ENCODE data around the gene HTT. TPM values are rescaled to one million over a fixed set of nuclear protein-coding genes. Genes with fewer than 3 reads are reported as not detected.

The HTT gene
- total RNA-seq, 1 experiment from 2014 or later: 37.4 TPM

DNA sequence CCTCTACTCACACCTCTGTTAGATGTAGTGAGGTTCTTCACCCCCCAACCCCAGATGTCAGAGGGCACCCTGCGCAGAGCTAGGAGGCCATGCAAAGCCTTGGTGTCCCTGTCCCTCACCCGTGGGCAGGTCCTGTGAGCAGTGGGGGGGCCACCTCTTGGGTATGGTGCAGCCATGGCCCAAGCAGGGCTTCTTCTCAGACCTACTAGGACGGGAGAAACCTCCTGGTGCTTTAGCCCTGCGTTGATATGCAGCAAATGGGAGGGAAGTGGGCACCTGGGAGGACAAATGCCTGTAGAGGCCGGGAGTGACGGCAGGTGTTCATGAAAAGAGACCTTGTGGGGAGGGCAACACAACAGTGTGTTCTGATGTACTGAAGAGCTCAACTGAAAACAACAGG lies 136.0 kb downstream of the HTT start:
- H3K4me3 ChIP-seq (replicated peaks in 1 of 2; ENCODE audit: low read depth in 1 of 2, low read length in 2 of 2): no peak overlapping the region
- POLR2A ChIA-PET: no interaction called here
- H2AFZ ChIP-seq (ENCODE audit: low read depth, low read length, poor library complexity, severe bottlenecking): no peak overlapping the region
- no peak for TF ChIP-seq RAD21 (IDR thresholded peaks at IDR 0.05; ENCODE audit: low read depth)
- no peak for TF ChIP-seq EZH2phosphoT487 (IDR thresholded peaks at IDR 0.05; ENCODE audit: borderline replicate concordance)
- TF ChIP-seq POLR2A (IDR thresholded peaks at IDR 0.05; ENCODE audit: borderline replicate concordance, extremely low read depth, insufficient read depth, insufficient read length): no peak
- no peaks in the 10 kb centered on the region for H3K4me1 ChIP-seq (ENCODE audit: control insufficient read depth in 1 of 2, insufficient read depth in 2 of 2, low read length in 2 of 2)
- RAD21 ChIA-PET (ENCODE audit: low non-redundant PET in 1 of 2, low total read pairs in 2 of 2, uncharacterized antibody in 2 of 2, unreplicated experiment in 2 of 2): no interaction called here
- DNase-seq (ENCODE audit: low read depth, low spot score) (no peak), ATAC-seq (no peak)
- H3K79me2 ChIP-seq (ENCODE audit: insufficient read depth, low read length): no peaks in the 10 kb centered on the region
- H3K36me3 ChIP-seq (ENCODE audit: control insufficient read depth in 1 of 2, insufficient read depth in 2 of 2, low read length in 2 of 2): peaks cover 12 to 37% of the 10 kb centered on the region in 2 experiments
- no peak overlapping the region for H3K27ac ChIP-seq (ENCODE audit: low read depth, low read length)
- H3K9me2 ChIP-seq (ENCODE audit: insufficient read depth): no peaks in the 10 kb centered on the region
- H3K4me2 ChIP-seq (ENCODE audit: low read length): no peak overlapping the region
- no peaks in the 10 kb centered on the region for H3K9me3 ChIP-seq (ENCODE audit: control insufficient read depth in 1 of 2, insufficient read depth in 1 of 2, low read depth in 1 of 2, low read length in 2 of 2)
- H4K20me1 ChIP-seq (ENCODE audit: insufficient read depth): no peaks in the 10 kb centered on the region
- BruUV-seq (replicated peaks): no TSS peak
- CTCF ChIA-PET: no interaction called here
- no peaks in the 10 kb centered on the region for H3K27me3 ChIP-seq (ENCODE audit: insufficient read depth, low read length)
- intact Hi-C loops (cut with micrococcal nuclease): no loop called here
- H3K9ac ChIP-seq (ENCODE audit: low read length): no peak overlapping the region

DNA sequence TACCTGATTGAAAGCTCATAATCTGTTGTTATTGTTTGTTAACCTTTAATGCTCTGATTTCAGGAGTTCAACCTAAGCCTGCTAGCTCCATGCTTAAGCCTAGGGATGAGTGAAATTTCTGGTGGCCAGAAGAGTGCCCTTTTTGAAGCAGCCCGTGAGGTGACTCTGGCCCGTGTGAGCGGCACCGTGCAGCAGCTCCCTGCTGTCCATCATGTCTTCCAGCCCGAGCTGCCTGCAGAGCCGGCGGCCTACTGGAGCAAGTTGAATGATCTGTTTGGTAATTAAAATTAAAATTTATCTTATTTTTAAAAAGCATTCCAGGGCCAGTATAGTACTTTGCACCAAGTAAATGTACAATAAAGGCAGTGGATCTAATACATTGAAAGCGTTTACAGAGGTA lies 137.4 kb downstream of the HTT start:
- no peaks in the 10 kb centered on the region for H3K79me2 ChIP-seq (ENCODE audit: insufficient read depth, low read length)
- ChIA-PET CTCF (interaction anchor here (1.1 kb wide), 1 partner anchor 269 kb away, joined by 3 read pairs; no protein-coding TSS in a partner anchor), POLR2A (no interaction called here), RAD21 (ENCODE audit: low non-redundant PET in 1 of 2, low total read pairs in 2 of 2, uncharacterized antibody in 2 of 2, unreplicated experiment in 2 of 2) (no interaction called here)
- TF ChIP-seq CEBPB (IDR thresholded peaks at IDR 0.05; ENCODE audit: low read depth) (no peak), SRF (IDR thresholded peaks at IDR 0.05; ENCODE audit: low read depth) (no peak), YY1 (IDR thresholded peaks at IDR 0.05; ENCODE audit: extremely low read depth, insufficient replicate concordance, low read depth, low read length) (no peak), ELF1 (IDR thresholded peaks at IDR 0.05; ENCODE audit: borderline replicate concordance, low read depth) (no peak), TCF7L2 (IDR thresholded peaks at IDR 0.05; ENCODE audit: borderline replicate concordance, extremely low read depth, insufficient read depth, insufficient read length) (no peak), EZH2 (IDR thresholded peaks at IDR 0.05) (no peak)
- TF ChIP-seq, protein P1, sequence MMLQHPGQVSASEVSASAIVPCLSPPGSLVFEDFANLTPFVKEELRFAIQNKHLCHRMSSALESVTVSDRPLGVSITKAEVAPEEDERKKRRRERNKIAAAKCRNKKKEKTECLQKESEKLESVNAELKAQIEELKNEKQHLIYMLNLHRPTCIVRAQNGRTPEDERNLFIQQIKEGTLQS (IDR thresholded peaks at IDR 0.05): no peak
- DNase-seq (ENCODE audit: low read depth, low spot score) (no peak), ATAC-seq (no peak)
- intact Hi-C loops (cut with micrococcal nuclease): no loop called here
- H3K9me3 ChIP-seq (ENCODE audit: control insufficient read depth in 1 of 2, insufficient read depth in 1 of 2, low read depth in 1 of 2, low read length in 2 of 2): no peaks in the 10 kb centered on the region
- H2AFZ ChIP-seq (ENCODE audit: low read depth, low read length, poor library complexity, severe bottlenecking): no peak overlapping the region
- no peak overlapping the region for H3K27ac ChIP-seq (ENCODE audit: low read depth, low read length)
- no TSS peak for BruUV-seq (replicated peaks)
- H3K9ac ChIP-seq (ENCODE audit: low read length): no peak overlapping the region
- H3K36me3 ChIP-seq (ENCODE audit: control insufficient read depth in 1 of 2, insufficient read depth in 2 of 2, low read length in 2 of 2): peaks cover 12 to 38% of the 10 kb centered on the region in 2 experiments
- no peaks in the 10 kb centered on the region for H4K20me1 ChIP-seq (ENCODE audit: insufficient read depth)
- H3K4me2 ChIP-seq (ENCODE audit: low read length): no peak overlapping the region
- no peaks in the 10 kb centered on the region for H3K9me2 ChIP-seq (ENCODE audit: insufficient read depth)
- H3K4me3 ChIP-seq (replicated peaks in 1 of 2; ENCODE audit: low read depth in 1 of 2, low read length in 2 of 2): no peak overlapping the region
- H3K4me1 ChIP-seq (ENCODE audit: control insufficient read depth in 1 of 2, insufficient read depth in 2 of 2, low read length in 2 of 2): no peaks in the 10 kb centered on the region
- no peaks in the 10 kb centered on the region for H3K27me3 ChIP-seq (ENCODE audit: insufficient read depth, low read length)
